GM18517 (cell line): ENCODE results near the gene ZSCAN26.
A peak's percentile ranks its signal among the peaks of the same experiment; 100 is the strongest.

ENCODE experiments used
- ATAC-seq: cut with Tn5 transposase; IDR thresholded peaks from one replicate; pipeline ENCODE4 v1.9.1; 2021; ENCODE audit warnings: mild to moderate bottlenecking, moderate library complexity; ENCODE audit not compliant: unreplicated experiment

The ZSCAN26 gene

DNA sequence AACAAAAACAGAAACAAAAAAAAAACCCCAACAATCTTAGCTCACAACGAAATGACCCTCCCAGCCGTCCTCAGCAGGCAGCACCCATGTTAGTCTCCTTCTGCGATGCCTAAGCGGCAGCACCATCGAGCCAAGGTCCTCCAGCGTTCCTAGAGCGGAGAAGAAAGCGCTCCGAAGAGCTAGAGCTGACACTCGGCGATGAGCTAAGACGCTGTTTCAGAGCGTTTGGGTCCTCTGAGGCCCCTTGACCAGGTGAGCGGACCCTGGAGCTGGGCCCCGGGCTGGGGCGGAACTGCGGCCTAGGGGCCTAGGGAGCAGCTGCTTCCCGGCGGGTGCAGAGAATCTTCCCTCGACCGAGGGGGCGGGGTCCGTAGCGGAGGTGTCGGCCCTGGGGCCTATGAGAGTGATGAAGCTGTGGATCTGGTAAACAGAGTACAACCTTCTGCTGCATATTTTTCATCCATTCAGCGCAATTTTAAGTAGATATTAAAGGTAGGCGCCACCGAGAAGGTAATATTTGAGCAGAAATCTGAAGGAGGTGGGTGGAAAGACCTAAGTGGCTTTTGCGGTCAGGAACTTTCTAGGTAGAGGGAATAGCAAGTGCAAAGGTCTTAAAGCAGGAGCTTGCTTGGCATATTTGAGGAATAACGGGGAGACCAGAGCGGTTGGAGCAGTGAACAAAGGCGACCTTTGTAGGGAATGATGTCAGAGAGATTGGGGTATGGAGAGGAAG is at the start of gene ZSCAN26:
ZSCAN26 (plus strand) TSS at position 182 of the 733 bp plus-strand sequence. CDS start 4,777 bp downstream, outside the sequence.
- ATAC-seq: peak; percentile 86

DNA sequence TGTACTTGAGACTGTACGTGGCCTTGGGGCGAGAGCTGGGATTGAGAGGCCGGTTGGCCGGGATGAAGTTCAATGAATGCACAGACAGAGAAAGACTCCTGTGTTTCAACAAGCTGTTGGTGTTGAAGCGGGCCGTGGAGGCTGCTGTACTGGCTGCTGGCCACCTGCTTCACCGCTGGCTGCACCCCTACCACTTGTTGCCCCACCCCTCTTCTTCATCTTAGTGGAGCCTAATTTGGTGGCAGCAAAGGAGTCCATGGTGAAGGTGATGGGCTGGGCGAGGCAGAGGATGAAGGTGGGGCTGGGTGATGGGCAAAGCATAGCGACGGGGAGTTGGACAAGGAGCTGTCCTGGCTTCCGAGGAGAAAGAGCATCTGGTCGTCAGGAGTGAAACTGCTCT is 49.1 kb upstream of the ZSCAN26 start:
- ATAC-seq: no peak

DNA sequence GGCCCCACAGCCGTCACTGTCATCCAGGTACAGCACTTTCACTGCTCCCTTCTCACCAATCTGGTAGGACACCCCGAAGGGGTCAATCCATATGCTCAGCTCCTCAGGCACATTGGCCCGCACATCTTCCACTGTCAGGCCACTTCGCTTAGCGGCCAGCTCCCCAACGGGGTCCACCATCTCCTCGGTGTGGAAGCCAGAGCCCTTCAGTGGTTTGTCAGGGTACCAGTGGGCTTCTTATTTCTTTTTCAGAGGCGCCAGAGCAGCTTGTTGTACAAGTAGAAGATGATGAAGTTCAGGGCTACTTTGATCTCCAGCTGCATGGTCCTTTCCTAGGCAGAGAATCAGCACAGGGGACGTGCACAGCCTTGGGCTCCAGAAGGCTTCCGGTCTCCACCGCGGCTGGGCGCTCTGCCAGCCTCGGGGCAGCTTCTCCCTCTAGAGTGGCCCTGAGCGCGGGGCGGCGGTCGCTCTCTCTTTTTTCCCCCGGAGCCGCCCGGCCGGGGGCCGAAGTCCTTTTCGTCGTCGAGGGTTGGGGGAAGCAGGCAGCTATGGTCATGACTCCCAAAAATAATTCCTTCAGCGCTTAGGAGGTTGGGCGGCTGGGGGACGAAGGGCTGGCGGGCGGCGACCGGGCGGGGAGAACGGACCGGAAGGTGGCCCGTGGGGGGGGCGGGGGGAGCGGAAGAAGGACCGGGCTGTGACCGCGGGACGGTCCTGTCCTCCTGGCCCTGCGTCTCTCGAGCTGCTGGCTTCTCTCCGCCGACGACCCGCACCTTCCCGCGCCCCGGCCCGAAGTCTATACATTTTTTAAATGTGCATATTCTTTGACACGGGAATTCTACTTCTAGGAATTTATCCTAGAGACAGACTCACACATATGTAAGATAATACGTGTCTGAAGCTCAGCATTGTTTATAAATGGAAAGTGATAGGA is 48.4 kb upstream of the ZSCAN26 start:
- ATAC-seq: no peak

DNA sequence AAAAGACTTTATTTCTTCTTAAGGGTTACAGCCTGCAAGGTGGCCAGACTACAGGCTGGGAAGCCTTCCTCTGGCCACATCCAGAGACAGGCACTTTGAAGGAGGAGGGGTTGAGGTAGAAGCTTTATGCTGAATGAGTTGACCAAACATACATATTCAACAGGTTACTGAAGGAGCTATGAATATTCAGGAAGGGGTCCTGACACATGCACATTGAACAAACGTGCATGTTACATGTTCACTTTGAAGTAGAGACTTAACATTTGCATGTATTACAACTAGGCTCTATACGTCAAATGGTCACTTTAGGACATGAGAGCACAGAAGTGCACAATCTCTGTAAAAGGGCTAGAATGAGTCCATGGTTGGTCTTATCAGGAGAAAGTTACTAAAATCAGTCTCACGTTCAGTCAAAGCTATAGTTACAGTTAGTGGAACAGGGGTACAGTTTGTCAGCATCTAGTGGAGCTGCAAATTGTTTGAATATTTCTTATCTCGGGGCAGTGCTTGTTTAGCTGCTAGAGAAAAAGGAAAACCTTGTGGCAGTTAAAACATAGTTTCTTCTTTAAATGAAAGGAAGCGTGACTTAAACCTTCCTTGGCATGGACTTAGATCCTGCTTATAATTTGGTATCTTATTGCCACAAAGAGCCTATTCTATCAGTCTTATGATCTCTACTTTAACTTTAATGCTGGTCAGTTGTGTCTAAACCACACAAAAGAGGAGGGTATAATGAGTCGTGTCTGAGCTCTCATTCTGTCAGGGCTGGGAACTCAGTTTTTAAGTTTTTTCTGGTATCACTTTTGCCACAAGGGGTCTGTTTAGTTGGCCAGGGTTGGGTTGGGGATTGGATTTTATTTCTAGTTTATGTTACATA is 46.4 kb upstream of the ZSCAN26 start:
- ATAC-seq: no peak

DNA sequence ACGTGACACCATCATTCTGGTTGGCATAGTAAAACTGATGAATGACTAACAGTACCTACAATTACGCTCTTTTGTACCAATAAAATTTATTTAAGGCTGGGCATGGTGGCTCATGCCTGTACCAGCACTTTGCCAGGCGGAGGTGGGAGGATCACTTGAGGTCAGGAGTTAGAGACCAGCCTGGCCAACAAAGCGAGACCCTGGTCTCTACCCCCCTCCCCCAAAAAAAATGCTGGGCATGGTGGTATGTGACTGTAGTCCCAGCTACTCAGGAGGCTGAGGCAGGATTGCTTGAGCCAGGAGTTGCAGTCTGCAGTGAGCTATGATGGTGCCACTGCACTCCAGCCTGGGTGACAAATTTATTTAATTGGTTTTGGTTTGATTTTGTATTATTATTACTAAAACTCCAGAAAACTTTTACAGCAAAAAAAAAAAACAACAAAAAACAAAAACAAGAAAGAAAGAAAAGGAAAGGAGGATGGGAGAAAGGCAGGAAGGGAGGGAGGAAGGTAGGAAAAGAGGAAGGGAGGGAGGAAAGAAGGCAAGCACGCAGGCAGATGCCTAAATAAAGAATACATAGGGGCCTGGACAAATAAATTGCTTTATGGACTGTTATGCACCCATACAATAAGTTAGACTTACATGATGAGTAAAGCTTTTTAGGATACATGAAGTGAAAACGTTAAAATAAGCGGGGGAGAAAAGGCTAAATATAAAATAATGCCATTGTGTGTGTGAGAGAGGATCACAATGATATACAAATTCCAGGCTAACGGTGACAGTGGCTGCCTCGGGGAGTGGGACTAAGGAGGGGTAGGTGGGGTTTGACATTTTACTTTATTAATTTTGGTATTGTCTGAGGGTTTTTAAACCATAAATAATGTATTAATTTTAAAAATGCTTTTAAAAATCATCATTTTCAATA is 42.5 kb upstream of the ZSCAN26 start:
- no peak for ATAC-seq

DNA sequence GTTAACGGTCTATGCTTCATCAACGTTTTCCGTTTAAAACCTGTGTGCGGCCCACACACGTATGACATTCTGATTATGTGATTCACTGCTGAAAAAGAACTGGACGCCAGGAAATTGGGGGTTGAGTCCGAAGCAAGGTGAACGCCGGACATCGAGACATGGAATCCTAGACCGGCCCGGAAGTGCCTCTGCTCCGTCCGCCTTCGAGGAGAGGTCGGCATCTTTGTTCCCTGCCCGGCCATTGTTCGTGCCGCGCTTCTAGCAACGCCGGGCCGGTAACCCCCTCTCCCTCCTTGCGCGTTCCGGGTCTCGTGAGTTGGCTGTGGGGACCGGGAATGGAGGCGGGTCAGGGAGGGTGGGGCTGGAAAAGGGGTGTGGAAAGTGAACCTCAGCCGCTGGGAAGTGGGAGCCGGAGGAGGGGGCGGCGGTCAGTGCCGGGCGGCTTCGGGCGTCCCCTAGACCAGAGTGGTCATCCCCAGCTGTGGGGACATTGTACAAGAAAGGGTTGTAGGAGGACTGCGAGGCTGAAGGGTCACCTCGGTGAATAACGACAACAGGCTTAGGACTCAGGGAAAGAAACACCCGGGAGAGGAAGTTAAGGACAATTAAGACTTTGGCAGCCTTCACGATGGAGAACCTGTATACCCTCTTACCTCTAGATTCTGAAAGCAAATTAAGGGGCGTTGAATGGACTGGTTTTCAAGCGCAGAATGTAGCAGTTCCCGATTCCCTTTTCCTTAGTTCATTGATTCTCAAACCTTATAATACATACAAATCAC is 41.7 kb upstream of the ZSCAN26 start, which contains the start of gene ZSCAN9:
ZSCAN9 (plus strand) TSS at position 220 of the 779 bp plus-strand sequence. CDS start 1,810 bp downstream, outside the sequence.
- ATAC-seq: peak; percentile 73

DNA sequence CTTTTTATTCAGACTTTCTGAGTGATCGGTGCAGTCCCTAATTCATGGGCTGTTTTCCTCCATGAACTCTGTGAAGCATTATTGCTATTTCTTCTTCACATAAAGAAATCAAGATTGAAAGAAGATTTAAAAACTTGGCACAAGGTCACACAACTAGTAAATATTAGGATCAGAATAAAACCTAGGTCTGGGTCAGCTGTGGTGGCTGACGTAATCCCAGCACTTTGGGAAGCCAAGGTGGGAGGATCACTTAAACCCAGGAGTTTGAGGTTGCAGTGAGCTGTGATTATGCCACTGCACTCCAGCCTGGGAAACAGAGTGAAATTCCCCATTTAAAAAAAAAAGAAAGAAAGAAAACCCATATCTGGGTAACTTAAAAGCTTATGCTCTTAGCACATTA is 40.5 kb upstream of the ZSCAN26 start:
- ATAC-seq: no peak

DNA sequence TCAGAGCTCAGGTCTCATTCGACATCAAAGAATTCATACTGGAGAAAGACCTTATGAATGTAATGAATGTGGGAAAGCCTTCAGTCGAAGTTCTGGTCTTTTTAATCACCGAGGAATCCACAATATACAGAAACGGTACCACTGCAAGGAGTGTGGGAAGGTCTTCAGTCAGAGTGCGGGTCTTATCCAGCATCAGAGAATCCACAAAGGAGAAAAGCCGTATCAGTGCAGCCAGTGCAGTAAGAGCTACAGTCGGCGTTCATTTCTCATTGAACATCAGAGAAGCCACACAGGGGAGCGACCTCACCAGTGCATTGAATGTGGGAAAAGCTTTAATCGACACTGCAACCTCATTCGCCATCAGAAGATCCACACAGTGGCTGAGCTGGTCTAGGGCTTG is 34.2 kb upstream of the ZSCAN26 start:
- ATAC-seq: no peak

DNA sequence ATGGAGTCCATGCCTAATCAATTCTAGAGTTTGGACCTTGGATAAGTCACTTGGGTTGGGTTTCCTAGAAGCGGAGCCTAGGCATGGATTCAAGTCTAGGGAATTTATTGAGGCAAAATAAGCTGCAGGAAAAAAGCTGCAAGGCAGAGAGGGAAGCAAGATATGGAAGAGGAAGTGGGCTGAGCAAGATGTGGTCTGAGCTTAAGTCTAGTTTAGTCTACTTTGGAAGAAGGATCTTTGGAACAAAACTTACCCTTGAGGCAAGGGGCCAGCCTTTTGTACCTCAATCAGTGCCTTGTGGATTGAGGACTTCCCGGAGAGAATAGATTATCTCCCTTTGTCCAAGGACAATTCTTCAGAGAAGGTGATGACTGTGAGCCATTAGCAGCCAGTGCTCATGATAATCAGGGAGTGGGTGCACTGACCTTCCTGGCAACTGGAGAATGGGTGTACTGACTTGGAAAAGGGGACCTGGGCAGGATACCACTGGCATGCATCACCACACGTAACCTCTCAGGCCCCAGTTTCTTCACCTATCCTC is 31.0 kb upstream of the ZSCAN26 start:
- no peak for ATAC-seq

DNA sequence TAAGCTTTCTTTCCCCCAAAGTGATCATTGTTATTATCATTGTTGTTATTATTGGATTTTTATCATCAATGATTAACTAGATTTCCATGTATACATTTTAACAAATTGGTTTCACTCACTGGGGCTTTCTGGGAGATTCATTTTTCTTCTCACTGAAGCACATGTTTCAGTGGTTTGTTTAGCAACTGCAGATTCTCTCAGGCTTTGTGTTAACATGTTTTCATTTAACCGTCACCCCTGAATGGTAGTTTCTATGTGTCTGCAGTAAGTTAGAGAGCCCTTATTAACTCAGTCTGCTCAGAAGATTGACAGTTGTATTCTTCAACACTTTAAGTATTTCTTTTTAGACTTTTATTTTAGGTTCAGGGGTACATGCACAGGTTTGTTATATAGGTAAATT is 27.3 kb upstream of the ZSCAN26 start:
- no peak for ATAC-seq

DNA sequence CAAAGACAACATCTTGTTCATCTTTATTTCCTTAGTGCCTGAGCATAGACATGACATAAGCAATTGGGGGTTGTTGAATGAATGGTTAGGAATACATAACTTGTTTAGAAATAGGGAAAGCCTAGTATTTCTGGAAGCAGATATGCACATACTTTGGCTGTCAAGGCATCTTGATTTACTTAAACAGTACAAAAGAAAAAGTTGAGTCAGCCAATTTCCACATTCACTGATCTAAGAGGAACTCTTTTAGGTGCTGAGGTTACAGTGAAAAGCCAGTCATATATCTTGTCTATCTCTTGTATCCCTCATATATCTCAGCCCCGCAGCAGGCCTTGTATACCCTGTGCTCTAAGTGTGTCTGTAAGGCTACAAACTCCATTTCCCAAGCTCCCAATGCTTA is 26.5 kb upstream of the ZSCAN26 start:
- ATAC-seq: no peak

DNA sequence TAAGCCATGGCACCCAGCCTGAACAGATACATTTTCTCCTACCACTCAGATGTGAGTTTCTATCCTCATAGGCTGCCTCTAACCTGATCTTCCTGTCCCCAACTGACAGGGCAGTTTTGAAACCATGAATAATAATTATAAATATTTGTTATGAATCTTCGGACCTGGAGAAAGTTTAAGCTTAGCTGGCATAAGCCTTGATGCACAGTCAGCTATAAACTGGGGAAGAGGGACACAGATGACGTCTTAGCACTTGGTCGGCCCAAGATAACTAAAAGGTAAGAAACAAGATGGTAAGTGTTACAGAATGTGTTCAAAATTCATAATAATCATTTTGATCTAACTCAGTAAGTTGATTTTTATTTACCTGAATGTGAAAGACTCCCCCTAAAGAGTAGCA is 23.0 kb upstream of the ZSCAN26 start:
- no peak for ATAC-seq

DNA sequence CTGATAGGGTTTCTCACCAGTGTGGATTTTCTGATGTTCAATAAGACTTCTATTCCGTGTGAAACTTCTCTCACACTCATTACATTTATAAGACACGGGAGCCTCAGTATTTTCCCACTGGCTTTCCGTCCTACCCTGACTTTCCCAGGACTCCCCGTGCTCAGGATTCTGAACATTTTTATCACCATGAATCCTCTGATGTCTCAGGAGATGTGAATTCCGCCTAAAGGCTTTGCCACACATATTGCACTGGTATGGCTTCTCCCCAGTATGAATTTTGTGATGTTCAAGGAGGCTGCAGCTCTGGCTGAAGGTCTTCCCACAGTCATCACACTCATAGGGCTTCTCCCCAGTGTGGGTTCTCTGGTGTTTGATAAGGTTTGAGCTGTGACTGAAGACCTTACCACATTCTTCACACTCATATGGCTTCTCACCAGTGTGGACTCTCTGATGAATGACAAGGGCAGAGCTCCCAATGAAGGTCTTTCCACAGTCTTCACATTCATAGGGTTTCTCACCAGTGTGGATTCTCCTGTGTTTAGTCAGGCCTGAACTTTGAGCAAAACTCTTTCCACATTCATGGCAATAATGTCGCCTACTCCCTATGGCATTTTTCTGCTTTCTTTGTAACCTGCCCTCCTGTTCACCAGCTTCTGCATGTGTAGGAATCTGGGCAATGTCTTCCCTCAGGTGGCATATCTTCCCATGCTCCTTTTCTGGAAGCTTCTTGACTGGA is 21.6 kb upstream of the ZSCAN26 start:
- no peak for ATAC-seq

DNA sequence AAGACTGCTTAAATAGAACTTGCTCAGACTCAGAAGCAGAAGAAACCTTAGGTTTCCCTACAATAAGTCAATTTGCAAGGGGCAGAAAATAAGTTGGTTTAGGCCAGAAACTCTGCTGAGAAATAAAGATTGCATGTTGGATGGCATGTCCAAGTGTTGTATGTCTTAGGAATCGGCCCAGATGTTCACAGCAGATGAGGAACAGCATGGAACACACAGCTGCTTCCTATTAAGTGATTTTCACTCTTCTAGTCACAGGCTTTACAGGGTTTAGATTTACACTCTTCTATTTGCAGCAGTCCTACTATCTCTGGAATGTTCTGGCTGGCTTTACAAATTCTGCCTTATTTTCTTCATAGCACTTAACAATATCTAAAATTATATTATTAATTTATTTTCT is 18.0 kb upstream of the ZSCAN26 start:
- ATAC-seq: no peak

DNA sequence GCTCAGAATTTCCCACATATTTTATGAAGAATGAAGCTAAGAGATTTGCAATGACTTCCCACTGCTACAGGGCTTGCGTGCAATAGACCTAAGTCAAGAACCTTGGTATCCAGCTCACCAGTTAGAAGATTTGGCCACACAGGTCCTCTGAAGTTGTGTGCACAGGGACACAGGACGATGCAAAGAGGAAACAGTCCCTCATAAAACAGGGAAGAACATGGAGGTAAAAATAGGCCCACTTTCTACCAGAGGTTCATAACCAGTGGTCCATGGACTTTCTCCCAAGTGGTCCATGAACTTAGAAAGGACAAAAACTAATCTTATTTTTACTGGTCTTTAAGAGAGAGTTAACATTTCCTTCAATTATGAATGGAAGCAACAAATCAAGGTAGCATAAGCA is 16.2 kb upstream of the ZSCAN26 start:
- ATAC-seq: no peak

DNA sequence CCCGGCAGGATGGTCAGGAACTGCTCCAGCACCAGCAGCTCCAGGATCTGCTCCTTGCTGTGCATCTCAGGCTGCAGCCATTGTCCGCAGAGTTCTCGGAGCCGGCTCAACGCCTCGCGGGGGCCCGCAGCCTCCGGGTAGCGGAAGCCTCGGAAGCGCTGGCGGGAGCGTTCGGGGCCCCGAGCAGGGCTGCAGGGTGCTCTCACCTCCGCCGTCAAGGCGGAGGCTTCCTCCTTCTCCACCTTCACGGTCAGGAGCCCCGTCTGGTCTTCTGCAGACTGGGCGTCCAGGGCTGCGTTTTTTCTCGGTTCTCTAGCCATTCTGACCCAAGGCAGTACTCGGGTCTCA is 15.3 kb upstream of the ZSCAN26 start:
- peak; percentile 19 for ATAC-seq

DNA sequence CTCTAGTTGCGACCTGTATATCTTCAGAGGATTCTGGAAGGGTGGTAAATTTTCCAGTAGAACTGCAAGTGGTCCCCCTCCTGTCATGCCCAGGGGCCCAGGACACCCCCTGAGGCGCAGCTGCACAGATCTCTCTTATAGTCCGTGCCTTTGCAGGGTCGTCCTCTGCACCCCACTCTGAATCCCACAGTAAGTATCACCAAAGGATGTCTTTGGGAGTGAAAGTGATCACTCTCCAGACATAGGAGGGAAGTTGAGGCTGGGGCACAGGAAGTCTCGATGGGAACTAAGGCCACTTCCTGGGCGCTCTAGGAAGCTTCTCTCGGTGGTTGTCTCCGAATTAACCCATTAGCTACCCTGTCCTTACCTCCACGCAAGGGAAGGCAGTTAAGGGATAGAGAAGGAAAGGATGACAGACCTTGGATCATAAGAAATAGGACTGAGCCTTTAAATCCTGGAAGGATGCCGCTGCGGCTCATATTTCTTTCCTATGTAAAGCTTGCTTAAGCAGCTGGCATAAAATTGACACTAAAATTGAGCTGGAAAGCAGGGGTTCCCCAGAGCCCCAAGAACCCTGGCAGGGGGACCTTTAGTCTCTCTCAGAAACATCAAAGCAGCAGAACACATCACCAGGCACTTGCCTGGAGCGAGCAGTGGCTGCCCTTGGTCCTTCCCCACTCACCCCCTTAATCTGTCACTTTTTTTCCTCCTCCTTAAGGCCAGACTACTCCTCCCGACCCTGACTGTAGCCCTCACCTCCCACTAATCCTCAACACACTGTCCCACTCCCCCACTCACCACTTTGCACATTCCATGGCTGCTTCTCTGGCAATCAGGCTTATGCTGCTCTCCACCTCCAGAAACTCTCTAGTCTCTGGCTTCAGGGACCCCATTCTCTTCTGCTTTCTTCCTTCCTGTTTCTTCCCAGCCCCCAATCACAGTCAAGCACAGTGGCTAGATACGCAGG is 14.7 kb upstream of the ZSCAN26 start, which contains the start of gene ZKSCAN4:
ZKSCAN4 (minus strand) TSS at position 261 of the 967 bp plus-strand sequence. CDS start 289 bp downstream, outside the sequence.
- peak; percentile 78 for ATAC-seq
